GM18519 (cell line): ENCODE results near the gene KDM8.

Experiments
- ATAC-seq: cut with Tn5 transposase; IDR thresholded peaks from one replicate; pipeline ENCODE4 v1.9.1; 2021; ENCODE audit warnings: mild to moderate bottlenecking, moderate library complexity; ENCODE audit not compliant: unreplicated experiment, low FRiP score

KDM8 gene

GRCh38 chr16:27214084-27214961 lies 11.0 kb downstream of the KDM8 start:
- no peak for ATAC-seq

- no peak for ATAC-seq
These were observed 12.3 kb downstream of the KDM8 start for GRCh38 chr16:27215660-27216059.

GRCh38 chr16:27216297-27216885 lies 13.1 kb downstream of the KDM8 start:
- no peak for ATAC-seq

- no peak for ATAC-seq
These were observed 13.9 kb downstream of the KDM8 start for GRCh38 chr16:27217256-27217655.

GRCh38 chr16:27218756-27219155 lies 15.4 kb downstream of the KDM8 start:
- ATAC-seq, result no peak

GRCh38 chr16:27219161-27219560 lies 15.8 kb downstream of the KDM8 start:
- ATAC-seq, result no peak

GRCh38 chr16:27220120-27220519 lies 16.8 kb downstream of the KDM8 start:
- no peak for ATAC-seq

GRCh38 chr16:27220527-27220926 lies 17.2 kb downstream of the KDM8 start:
- ATAC-seq, result no peak

GRCh38 chr16:27220991-27221390 lies 17.7 kb downstream of the KDM8 start:
- no peak for ATAC-seq

GRCh38 chr16:27221576-27222248 lies 18.4 kb downstream of the KDM8 start:
- no peak for ATAC-seq

- ATAC-seq, result no peak
These were observed 19.2 kb downstream of the KDM8 start for GRCh38 chr16:27222249-27223225.

- ATAC-seq, result no peak
These were observed 19.9 kb downstream of the KDM8 start for GRCh38 chr16:27223226-27223610.

- no peak for ATAC-seq
These were observed 20.4 kb downstream of the KDM8 start for GRCh38 chr16:27223701-27224100.

- no peak for ATAC-seq
These were observed 21.0 kb downstream of the KDM8 start for GRCh38 chr16:27224271-27224737.

- ATAC-seq, result no peak
These were observed 21.5 kb downstream of the KDM8 start for GRCh38 chr16:27224741-27225300.

GRCh38 chr16:27225536-27226360 lies 22.4 kb downstream of the KDM8 start:
- no peak for ATAC-seq

- ATAC-seq, result no peak
These were observed 23.1 kb downstream of the KDM8 start for GRCh38 chr16:27226476-27226875.

- ATAC-seq, result no peak
These were observed 23.8 kb downstream of the KDM8 start for GRCh38 chr16:27226976-27227705.
